Vagina (tissue), 2 donors: ENCODE results near the gene CFB.

Source experiments
- POLR2AphosphoS5 ChIP-seq, 2 donors: sonication (generic); formaldehyde crosslinking; IDR thresholded peaks; one replicate each; pipeline ENCODE4 v1.9.0; 2017; ENCODE audit warnings: antibody characterized with exemption in 2 of 2, mild to moderate bottlenecking in 2 of 2, low read depth in 1 of 2; ENCODE audit not compliant: insufficient read depth in 1 of 2
- TF ChIP-seq, protein P1 (sequence below), 3 experiments: fragments of 450-650 bp in 2 of 3; fragments of 200-600 bp in 1 of 3; sonication (generic) in 1 of 3; IDR thresholded peaks; one replicate each; pipeline ENCODE4 v1.5.1; 2017 to 2019; ENCODE audit warnings: antibody characterized with exemption in 3 of 3, mild to moderate bottlenecking in 2 of 3, moderate library complexity in 2 of 3

- peak; percentile 92 to 96 for TF ChIP-seq POLR2AphosphoS5 (IDR thresholded peaks at IDR 0.05; ENCODE audit: insufficient read depth in 1 of 2, low read depth in 1 of 2)
- TF ChIP-seq, protein P1, sequence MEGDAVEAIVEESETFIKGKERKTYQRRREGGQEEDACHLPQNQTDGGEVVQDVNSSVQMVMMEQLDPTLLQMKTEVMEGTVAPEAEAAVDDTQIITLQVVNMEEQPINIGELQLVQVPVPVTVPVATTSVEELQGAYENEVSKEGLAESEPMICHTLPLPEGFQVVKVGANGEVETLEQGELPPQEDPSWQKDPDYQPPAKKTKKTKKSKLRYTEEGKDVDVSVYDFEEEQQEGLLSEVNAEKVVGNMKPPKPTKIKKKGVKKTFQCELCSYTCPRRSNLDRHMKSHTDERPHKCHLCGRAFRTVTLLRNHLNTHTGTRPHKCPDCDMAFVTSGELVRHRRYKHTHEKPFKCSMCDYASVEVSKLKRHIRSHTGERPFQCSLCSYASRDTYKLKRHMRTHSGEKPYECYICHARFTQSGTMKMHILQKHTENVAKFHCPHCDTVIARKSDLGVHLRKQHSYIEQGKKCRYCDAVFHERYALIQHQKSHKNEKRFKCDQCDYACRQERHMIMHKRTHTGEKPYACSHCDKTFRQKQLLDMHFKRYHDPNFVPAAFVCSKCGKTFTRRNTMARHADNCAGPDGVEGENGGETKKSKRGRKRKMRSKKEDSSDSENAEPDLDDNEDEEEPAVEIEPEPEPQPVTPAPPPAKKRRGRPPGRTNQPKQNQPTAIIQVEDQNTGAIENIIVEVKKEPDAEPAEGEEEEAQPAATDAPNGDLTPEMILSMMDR (IDR thresholded peaks at IDR 0.05): no peak
These were observed 26.3 kb downstream of the CFB start, which contains the start of gene DXO for GRCh38 chr6:31971993-31972708.
